Bone marrow (tissue), 2 donors: ENCODE measurements around the gene KCNA2.

Experiments
- DNase-seq, 2 donors: peaks; one replicate each; lab custom pipeline; 2025; lab: John Stamatoyannopoulos, UW

Gene KCNA2

GRCh38 chr1:110628323-110629105, 22.4 kb upstream of the KCNA2 start:
- DNase-seq, result no peak

GRCh38 chr1:110627764-110628163, 21.6 kb upstream of the KCNA2 start:
- DNase-seq, result peak in 1 of 2 donors; percentile 6

GRCh38 chr1:110626889-110627288, 20.7 kb upstream of the KCNA2 start:
- DNase-seq, result no peak

DNA sequence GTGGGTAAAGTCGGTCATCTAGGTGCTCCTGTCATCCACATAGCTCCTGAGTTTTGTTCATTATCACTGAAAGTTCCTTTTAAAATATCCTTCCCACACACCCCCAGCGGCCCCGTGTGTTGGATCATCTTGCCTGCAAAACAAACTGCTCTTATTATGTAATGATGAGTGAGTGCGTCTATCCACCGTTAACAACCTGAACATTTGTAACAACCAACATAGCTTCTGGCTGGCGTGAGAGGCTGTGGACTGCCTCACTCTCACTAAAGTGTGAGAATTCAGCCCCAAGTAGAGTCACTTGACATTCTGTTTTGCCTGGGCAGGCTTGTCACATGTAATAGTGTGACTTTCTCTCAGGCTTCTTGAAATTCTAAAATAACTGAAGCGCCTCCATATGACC, 14.5 kb upstream of the KCNA2 start:
- DNase-seq, result no peak

DNA sequence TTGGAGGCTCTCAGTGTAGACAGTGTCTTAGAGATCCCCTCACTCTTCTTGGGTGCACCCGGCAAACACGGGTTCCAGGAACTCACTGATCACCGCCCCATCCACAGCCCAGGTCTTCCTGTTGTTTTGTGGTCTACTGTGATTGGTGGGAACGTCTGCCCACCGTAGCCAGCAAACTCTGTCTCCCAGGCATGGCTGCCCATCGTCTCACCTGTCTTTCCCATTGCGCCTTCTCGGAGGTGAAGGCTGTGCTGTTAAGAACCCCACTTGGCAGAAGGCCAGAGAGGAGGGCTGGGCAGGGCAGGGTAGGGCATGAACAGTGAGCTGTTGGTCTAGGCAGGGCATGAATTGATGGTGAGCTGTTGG, 14.1 kb upstream of the KCNA2 start:
- DNase-seq, result no peak

DNA sequence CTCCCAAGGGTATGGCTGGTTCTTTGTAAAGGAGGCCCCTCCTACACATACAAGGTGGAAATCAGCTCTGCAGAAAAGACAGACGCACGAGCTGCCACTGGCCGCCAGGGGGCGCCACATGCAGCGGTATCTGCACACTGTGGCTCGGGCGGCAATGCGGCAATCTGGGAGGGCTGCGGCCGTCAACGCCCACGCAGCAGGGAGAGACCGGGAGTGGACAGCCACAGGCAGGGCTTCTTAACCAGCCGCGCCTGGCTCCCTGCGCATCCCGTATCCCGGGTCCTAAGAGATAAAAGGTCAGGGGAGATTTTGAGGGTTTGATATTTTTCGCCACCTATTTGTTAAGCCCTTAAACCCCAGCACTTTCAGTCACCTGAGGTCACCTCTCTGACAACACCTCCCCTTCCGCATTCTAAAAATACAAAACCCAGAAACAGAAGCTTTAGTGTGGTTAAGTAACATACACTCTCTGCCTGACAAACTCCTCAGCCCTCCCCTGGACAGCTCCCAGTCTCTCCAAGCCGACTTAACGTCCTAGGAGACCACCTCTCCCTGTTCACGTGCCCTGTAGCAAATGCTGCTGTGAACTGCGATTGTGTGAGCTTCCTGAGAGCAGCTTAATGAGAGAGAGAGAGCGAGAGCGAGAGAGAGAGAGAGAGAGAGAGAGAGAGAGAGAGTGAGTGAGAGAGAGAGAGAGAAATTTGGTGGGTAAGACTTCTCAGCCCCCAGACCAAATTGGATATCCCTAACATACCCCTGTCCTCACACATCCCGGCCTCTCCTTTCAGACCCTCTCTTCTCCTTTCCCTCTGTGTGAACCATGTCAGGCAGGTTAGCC, 13.5 kb upstream of the KCNA2 start:
- peak; percentile 60 to 82 for DNase-seq

GRCh38 chr1:110618668-110619067, 12.5 kb upstream of the KCNA2 start:
- DNase-seq, result no peak

DNA sequence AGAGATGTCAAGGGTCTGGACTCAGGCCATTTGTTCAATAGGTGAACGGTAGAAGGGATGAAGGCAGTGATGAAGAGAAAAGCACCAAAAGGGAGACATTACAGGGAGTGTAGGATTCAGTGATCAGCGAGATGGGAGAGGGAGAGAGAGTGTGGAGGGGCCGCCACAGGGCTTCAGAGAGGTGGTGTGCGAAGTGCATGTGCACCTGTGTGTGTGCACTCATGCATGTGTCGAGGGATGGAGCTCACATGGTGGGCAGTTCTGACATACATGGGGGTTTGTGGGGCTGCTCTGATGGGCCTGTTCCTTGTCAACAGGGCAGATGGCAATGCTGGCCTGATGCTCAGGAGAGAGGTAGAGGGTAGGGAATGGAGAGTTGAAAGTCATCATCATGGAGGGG, 11.4 kb upstream of the KCNA2 start:
- DNase-seq, result no peak

DNA sequence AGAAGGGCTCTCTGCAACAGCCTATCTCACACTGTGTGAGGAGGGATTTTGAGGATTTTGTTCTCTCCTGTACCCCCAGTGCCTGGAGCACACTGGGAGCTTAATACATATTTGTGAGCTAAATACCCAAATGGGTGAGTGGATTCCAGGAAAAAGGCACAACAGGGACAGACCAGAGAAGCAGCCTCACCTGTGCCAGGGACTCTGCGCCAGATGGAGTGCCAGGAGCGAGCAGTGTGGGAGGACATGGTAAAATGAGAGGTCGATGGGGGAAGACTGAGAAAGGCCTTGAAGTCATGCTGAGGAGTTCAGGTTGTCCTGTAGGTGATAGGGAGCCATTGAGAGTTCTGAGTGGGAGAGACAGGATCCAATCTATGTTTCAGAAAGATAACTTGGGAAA, 11.0 kb upstream of the KCNA2 start:
- no peak for DNase-seq

DNA sequence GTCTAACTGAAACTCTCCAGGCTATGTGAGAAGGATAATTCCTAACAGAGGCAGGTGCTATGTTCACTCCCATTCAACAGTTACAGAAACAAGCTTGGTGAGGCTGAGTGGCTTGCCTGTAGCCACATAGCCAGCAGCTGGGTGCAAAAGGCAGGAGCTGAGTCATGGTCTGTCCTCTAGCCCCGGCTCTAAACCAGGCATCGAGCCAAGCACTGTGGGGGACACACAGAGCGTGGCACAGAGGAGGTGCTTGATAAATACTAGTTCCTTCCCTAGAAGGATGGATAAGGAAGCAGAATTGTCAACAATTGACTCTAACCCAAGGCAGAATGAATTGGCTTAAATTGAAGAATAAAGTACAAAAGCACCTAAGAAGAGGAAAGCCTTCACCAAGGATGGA, 10.4 kb upstream of the KCNA2 start:
- peak in 1 of 2 donors; percentile 70 for DNase-seq

DNA sequence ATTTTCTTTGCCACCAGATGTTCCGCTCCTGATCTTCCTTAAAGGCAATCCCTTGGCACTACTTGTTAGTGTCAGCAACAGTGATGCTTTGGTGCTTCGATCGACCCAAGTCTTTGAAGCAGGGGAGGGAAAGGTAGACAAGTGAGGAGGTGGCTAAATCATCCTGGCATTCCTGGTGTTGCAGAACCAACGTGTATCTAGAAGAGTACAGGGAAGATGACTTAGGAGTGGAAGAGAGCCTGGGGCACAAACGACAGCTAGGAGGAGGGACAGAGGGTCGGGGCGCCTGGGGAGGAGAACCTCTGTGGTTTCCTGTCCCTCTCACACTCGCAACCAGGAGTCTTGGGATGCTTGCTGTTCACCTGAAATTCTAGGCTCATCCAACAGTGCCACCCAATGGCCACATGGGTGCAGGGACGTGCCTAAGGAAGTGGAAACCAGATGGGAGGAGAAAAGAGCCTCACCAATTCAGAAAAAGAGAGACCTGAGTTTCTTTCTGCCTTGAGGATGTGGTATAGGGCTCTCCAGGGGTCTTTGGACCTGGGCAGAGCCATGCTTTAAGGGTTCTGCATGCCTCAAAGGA, 9.5 kb upstream of the KCNA2 start:
- DNase-seq, result peak in 1 of 2 donors; percentile 3

- no peak for DNase-seq
These were observed 6.0 kb upstream of the KCNA2 start for GRCh38 chr1:110612060-110612745.

DNA sequence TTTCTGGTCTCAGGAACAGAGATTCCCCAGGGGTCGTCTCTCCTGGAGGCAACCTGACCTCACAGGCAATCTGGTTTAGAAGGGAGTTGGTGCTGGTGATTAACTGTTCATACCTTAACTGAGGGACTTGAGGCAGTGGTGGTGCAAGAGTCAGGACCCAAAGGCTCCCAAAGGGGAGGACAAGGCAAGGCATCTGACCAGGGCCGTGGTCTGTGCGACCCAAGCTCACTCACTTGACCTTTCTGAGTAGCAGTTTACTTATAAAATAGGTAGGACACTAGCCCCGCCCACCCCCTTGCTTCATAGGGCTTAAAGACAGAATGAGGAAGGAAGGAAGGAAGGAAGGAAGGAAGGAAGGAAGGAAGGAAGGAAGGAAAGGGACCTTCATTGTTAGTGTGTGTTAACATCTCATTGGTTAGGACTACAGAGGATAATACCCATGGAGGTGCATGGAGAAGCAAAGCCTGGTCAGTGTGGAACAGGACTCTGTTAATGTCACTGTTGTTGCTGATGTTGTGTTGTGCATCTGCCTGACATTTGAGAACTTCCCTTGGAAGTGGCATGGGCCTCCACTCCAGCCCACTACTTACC, 4.6 kb upstream of the KCNA2 start:
- no peak for DNase-seq

DNA sequence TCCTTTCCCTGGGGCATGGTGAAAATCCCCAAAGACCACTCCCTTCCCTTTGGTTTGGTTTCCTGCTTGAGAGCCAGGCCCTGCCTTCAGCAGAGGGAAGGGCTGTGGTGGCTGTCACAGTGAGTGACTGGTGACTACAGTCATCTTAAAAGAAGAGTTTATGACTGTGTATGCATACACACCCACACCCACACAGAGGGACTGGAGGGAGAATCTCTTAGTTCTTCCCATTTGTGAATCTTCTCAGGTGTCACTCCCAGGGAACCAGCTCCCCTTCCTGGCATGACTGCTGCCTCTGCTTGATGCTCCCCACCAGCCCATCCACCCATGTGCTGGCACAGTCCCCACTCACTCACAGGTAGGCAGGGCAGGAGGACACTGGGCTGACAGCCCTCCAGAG, 3.9 kb upstream of the KCNA2 start:
- no peak for DNase-seq

GRCh38 chr1:110608247-110608646, 2.1 kb upstream of the KCNA2 start:
- no peak for DNase-seq

- DNase-seq, result no peak
These were observed 1.5 kb upstream of the KCNA2 start for GRCh38 chr1:110607536-110608230.

DNA sequence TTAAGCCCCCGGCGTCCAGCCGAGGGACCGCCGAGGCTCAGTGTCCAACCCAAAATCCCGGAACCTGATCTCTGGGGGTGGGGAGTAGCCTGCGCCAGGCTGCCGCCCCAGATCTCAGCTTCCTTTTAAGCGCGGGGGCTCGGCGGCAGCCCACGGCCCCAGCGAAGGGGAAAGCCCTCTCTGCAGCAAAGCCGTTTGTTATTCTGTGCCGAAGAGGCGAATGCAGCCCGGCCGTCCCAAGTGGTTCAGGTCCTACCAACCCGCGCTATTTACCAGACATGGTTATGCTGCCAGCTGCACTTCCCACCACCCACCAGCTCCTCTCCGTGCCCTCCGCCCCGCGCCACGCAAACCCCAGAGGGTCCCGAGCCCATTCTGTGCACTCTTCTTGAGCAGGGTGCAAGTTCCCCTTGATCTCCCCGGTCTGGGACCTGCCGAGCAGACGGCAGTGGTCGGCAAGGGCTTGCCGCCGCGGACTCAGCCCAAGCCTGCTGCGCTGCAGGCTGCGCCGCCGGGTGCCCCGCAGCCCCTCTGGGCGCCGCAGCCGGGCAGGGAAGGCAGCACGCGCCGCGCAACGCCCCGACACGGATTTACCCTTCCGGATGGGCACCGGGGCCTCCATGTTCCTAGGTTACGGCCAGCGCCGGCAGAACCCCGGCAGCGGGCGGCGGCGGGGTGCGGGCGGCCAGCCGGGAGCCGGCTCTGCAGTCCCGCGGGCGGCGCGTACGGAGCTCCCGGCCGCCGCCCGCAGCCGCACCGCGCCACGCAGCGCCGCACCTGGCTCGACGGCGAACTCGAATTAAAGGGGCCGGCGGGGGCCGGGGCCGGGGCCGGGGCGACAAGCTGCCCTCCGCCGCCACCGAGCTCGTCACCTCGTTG, 738 bp upstream of the KCNA2 start:
- DNase-seq, result no peak

GRCh38 chr1:110605446-110605845, 712 bp downstream of the KCNA2 start:
- no peak for DNase-seq

DNA sequence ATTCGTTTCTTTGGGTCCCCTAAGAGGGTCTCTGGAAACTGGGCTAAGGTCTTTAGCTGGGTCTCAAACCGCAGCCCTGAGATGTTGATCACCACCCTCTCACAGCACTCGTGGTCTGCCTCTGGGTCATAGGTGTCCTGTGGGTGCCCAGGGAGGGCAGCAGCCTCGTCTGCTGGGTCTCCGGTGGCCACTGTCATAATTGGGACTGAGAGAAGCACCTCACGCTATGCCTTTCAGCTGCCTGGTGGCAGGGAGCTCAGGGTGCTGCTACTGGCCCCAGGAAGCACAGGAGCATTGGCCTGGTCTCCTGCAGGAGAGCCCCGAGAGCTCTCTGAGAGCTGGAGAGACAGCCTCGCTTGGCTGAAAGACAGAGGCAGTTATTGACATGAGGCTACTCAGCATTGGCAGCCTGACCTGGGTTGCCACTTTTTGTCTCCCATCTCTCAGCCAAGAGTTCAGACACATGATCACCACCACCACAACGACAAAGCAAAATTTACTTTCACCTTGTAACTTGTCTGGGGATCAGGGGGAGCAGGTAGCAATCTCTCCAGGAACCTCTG, 1.5 kb downstream of the KCNA2 start:
- DNase-seq, result no peak

DNA sequence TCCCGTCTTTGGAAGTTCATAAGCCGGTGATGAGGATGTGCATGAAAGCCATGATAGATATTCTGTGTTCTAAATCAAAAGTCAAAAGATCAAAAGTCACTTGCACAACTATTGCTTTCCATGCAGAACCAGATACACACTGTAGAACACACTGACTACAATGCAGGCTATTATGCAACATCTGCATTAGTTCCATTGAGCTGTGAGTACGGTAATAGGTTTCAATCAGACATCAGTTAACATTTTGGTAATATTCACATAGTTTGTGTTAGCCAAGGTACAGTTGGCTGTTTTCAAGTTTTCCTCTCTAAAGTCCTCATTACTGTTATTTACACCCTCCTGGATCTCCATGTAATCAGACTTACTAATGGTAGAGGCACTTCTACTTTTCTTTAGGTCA, 3.1 kb downstream of the KCNA2 start:
- no peak for DNase-seq
